ENCODE results near the gene NME3. TPM values are rescaled to one million over a fixed set of nuclear protein-coding genes. Genes with fewer than 3 reads are reported as not detected.

NME3 gene
- total and polyA plus RNA-seq, 9 of the 15 experiments (the other 6 are each of a cell fraction or from before 2014, with no cell fraction given), result 0.68 to 76.3 (median 11.5) TPM

DNA sequence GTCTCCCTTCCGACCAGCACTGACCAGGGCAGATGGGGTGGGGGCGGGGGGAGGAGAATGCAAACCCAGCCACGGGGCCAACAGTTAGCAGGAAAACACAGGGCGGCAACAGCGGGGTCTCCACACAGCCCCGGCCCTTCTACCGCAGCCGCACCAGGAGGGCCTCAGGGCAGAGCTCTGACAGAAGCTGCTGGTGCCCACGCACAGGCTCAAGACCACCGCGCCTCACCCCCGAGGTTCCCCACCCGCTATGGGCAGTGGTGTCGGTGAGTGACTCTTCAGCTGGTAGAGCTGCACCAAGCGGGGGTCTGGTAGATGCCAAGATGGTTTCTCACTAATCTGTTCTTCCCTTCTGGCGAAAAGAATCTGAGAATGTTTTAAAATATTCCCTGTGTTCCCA, 39.2 kb upstream of the NME3 start:
- Histone ChIP-seq H3K36me3 (ENCODE audit: control insufficient read depth, insufficient read depth, low read length) (peaks cover 3% of the 10 kb centered on the region; the same call in 1 of the 3 replicates), H2AFZ (ENCODE audit: low read depth, low read length) (no peak overlapping the region), H3K27me3 (ENCODE audit: control insufficient read depth in 2 of 2, insufficient read depth in 2 of 2, low read length in 2 of 2) (no peaks in the 10 kb centered on the region), H3K4me1 (replicated peaks in 1 of 2; ENCODE audit: control insufficient read depth in 2 of 2, insufficient read depth in 2 of 2, low read length in 2 of 2) (peaks cover 0 to 20% of the 10 kb centered on the region in 2 experiments; a peak in 3 of 5 replicates), H3K79me2 (ENCODE audit: control insufficient read depth, insufficient read depth, low read length) (no peaks in the 10 kb centered on the region), H3K27ac (ENCODE audit: extremely low read depth, low read depth, low read length) (no peak overlapping the region), H4K20me1 (replicated peaks; ENCODE audit: control insufficient read depth, insufficient read depth, low read length) (no peaks in the 10 kb centered on the region; the same call in 1 of the 2 replicates), H3K9ac (ENCODE audit: insufficient read depth in 1 of 2, low read depth in 2 of 2, low read length in 2 of 2) (no peak overlapping the region; a peak in 1 of 4 replicates), H3K9me1 (ENCODE audit: control insufficient read depth, insufficient read depth, low read length) (no peaks in the 10 kb centered on the region), H3K4me3 (no peak overlapping the region), H3K4me2 (ENCODE audit: insufficient read depth, low read length) (no peak overlapping the region), H3K9me3 (replicated peaks; ENCODE audit: control insufficient read depth, insufficient read depth, low read depth, low read length) (no peaks in the 10 kb centered on the region)
- DNase-seq (ENCODE audit: extremely low read depth in 1 of 4, low spot score in 3 of 4), result no peak
- TF ChIP-seq ZNF282 (CRISPR knock-in tag; IDR thresholded peaks at IDR 0.05) (no peak), TCF7L2 (IDR thresholded peaks at IDR 0.05; ENCODE audit: low read depth, low read length) (no peak)
- in situ Hi-C loops (cut with MboI) (no loop called here), intact Hi-C loops (cut with micrococcal nuclease) (no loop called here)
- ChIA-PET POLR2A (interaction anchor here (1.0 kb wide), 1 partner anchor 121 kb away, joined by 5 read pairs; no protein-coding TSS in a partner anchor), CTCF (ENCODE audit: low intra/inter-chr PET ratio) (no interaction called here)
- FAIRE-seq, result no peak
- 87% methylated on average over 13 of the region's 16 CpGs for WGBS (ENCODE audit: insufficient coverage, low coverage, missing lambda C conversion rate)
- BruUV-seq (replicated peaks), result no TSS peak
- no peak for ATAC-seq

DNA sequence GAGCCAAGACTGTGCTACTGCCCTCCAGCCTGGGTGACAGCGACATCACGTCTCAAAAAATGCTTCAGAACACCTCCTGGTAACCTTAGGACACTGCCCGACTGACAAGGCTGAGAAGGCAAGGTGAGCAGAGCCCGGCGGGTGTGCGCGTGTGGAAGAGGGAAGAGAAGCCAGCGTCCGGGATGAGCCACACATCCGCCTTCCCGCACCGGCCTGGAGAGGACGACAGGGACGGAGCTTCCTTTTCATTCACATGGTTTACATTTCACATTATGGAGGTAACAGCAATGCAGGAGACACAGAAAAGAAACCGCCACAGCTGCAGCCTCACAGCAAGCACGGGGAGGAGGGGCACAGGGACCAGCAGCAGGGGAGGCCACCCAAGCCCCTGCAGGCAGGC, 38.8 kb upstream of the NME3 start:
- Histone ChIP-seq H3K4me2 (ENCODE audit: insufficient read depth, low read length) (no peak overlapping the region), H3K9me1 (ENCODE audit: control insufficient read depth, insufficient read depth, low read length) (no peaks in the 10 kb centered on the region), H3K27me3 (ENCODE audit: control insufficient read depth in 2 of 2, insufficient read depth in 2 of 2, low read length in 2 of 2) (no peaks in the 10 kb centered on the region), H3K9me3 (replicated peaks; ENCODE audit: control insufficient read depth, insufficient read depth, low read depth, low read length) (no peaks in the 10 kb centered on the region), H3K4me1 (replicated peaks in 1 of 2; ENCODE audit: control insufficient read depth in 2 of 2, insufficient read depth in 2 of 2, low read length in 2 of 2) (peaks cover 0 to 20% of the 10 kb centered on the region in 2 experiments; a peak in 3 of 5 replicates), H2AFZ (ENCODE audit: low read depth, low read length) (no peak overlapping the region), H3K79me2 (ENCODE audit: control insufficient read depth, insufficient read depth, low read length) (no peaks in the 10 kb centered on the region), H4K20me1 (replicated peaks; ENCODE audit: control insufficient read depth, insufficient read depth, low read length) (no peaks in the 10 kb centered on the region; the same call in 1 of the 2 replicates), H3K9ac (ENCODE audit: insufficient read depth in 1 of 2, low read depth in 2 of 2, low read length in 2 of 2) (no peak overlapping the region; a peak in 1 of 4 replicates), H3K36me3 (ENCODE audit: control insufficient read depth, insufficient read depth, low read length) (peaks cover 3% of the 10 kb centered on the region; the same call in 1 of the 3 replicates), H3K27ac (ENCODE audit: extremely low read depth, low read depth, low read length) (no peak overlapping the region), H3K4me3 (no peak overlapping the region)
- 91% methylated on average over 7 of the region's 16 CpGs for WGBS (ENCODE audit: insufficient coverage, low coverage, missing lambda C conversion rate)
- no peak for DNase-seq (ENCODE audit: extremely low read depth in 1 of 4, low spot score in 3 of 4)
- ATAC-seq, result no peak
- FAIRE-seq, result no peak
- ChIA-PET POLR2A (interaction anchor here (0.5 kb wide), 1 partner anchor 1090 kb away, joined by 3 read pairs; no protein-coding TSS in a partner anchor), CTCF (ENCODE audit: low intra/inter-chr PET ratio) (no interaction called here)
- intact Hi-C loops (cut with micrococcal nuclease), result no loop called here
- BruUV-seq (replicated peaks), result no TSS peak
- in situ Hi-C loops (cut with MboI), result no loop called here
- TF ChIP-seq EHMT2 (IDR thresholded peaks at IDR 0.05) (no peak), RBM34 (IDR thresholded peaks at IDR 0.05; ENCODE audit: borderline replicate concordance, insufficient read depth, low read length) (no peak), STAG1 (CRISPR knock-in tag; IDR thresholded peaks at IDR 0.05; ENCODE audit: borderline replicate concordance) (no peak), ZNF785 (CRISPR knock-in tag; IDR thresholded peaks at IDR 0.05) (no peak), ZBTB1 (CRISPR knock-in tag; IDR thresholded peaks at IDR 0.05; ENCODE audit: borderline replicate concordance, low read depth) (no peak), ZFP30 (CRISPR knock-in tag; IDR thresholded peaks at IDR 0.05; ENCODE audit: borderline replicate concordance) (no peak), NCOR1 (IDR thresholded peaks at IDR 0.05) (no peak)
- TF ChIP-seq, protein P1, sequence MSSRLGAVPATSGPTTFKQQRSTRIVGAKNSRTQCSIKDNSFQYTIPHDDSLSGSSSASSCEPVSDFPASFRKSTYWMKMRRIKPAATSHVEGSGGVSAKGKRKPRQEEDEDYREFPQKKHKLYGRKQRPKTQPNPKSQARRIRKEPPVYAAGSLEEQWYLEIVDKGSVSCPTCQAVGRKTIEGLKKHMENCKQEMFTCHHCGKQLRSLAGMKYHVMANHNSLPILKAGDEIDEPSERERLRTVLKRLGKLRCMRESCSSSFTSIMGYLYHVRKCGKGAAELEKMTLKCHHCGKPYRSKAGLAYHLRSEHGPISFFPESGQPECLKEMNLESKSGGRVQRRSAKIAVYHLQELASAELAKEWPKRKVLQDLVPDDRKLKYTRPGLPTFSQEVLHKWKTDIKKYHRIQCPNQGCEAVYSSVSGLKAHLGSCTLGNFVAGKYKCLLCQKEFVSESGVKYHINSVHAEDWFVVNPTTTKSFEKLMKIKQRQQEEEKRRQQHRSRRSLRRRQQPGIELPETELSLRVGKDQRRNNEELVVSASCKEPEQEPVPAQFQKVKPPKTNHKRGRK (tag; IDR thresholded peaks at IDR 0.05), result no peak
- TF ChIP-seq, protein P2, sequence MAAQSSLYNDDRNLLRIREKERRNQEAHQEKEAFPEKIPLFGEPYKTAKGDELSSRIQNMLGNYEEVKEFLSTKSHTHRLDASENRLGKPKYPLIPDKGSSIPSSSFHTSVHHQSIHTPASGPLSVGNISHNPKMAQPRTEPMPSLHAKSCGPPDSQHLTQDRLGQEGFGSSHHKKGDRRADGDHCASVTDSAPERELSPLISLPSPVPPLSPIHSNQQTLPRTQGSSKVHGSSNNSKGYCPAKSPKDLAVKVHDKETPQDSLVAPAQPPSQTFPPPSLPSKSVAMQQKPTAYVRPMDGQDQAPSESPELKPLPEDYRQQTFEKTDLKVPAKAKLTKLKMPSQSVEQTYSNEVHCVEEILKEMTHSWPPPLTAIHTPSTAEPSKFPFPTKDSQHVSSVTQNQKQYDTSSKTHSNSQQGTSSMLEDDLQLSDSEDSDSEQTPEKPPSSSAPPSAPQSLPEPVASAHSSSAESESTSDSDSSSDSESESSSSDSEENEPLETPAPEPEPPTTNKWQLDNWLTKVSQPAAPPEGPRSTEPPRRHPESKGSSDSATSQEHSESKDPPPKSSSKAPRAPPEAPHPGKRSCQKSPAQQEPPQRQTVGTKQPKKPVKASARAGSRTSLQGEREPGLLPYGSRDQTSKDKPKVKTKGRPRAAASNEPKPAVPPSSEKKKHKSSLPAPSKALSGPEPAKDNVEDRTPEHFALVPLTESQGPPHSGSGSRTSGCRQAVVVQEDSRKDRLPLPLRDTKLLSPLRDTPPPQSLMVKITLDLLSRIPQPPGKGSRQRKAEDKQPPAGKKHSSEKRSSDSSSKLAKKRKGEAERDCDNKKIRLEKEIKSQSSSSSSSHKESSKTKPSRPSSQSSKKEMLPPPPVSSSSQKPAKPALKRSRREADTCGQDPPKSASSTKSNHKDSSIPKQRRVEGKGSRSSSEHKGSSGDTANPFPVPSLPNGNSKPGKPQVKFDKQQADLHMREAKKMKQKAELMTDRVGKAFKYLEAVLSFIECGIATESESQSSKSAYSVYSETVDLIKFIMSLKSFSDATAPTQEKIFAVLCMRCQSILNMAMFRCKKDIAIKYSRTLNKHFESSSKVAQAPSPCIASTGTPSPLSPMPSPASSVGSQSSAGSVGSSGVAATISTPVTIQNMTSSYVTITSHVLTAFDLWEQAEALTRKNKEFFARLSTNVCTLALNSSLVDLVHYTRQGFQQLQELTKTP (IDR thresholded peaks at IDR 0.05; ENCODE audit: low read depth in 1 of 2, partially characterized antibody in 2 of 2), result no peak
